MM.1S (cell line): Measurements from ENCODE around the gene NEURL4.

Experiments
- DNase-seq: peaks from one replicate; pipeline ENCODE4 v3.0.0-alpha.2; 2015
- H2AFZ ChIP-seq: fragments of 300-600 bp; sonication (generic); 2 replicates; pipeline ENCODE4 v1.6.0; 2016; ENCODE audit warnings: antibody characterized with exemption, low read length
- H3F3A ChIP-seq: fragments of 300-600 bp; sonication (generic); 2 replicates; pipeline ENCODE4 v1.6.1; 2016; ENCODE audit warnings: mild to moderate bottlenecking, antibody characterized with exemption, low read length, moderate library complexity, mixed read lengths; ENCODE audit not compliant: insufficient read depth
- H3K27ac ChIP-seq: fragments of 300-600 bp; sonication (generic); 2 replicates; pipeline ENCODE4 v1.5.1; 2016; ENCODE audit warnings: mild to moderate bottlenecking, low read length
- H3K27me3 ChIP-seq: fragments of 300-600 bp; sonication (generic); replicated peaks from 2 replicates; pipeline ENCODE4 v1.6.0; 2016; ENCODE audit warnings: low read length; ENCODE audit not compliant: insufficient read depth
- H3K36me3 ChIP-seq: fragments of 300-600 bp; sonication (generic); replicated peaks from 2 replicates; pipeline ENCODE4 v1.6.1; 2016; ENCODE audit warnings: mild to moderate bottlenecking, low read length, mixed read lengths; ENCODE audit not compliant: insufficient read depth
- H3K4me1 ChIP-seq: fragments of 300-600 bp; sonication (generic); 2 replicates; pipeline ENCODE4 v1.6.1; 2016; ENCODE audit warnings: low read length, mixed read lengths
- H3K4me2 ChIP-seq: fragments of 300-600 bp; sonication (generic); 2 replicates; pipeline ENCODE4 v1.6.0; 2016; ENCODE audit warnings: low read depth, low read length
- H3K4me3 ChIP-seq: fragments of 300-600 bp; sonication (generic); 2 replicates; pipeline ENCODE4 v1.5.1; 2016; ENCODE audit warnings: low read length, mixed read lengths
- H3K79me2 ChIP-seq: fragments of 300-600 bp; sonication (generic); 2 replicates; pipeline ENCODE4 v1.6.1; 2016; ENCODE audit warnings: mixed run types, low read length, mixed read lengths
- H3K9ac ChIP-seq: fragments of 300-600 bp; sonication (generic); 2 replicates; pipeline ENCODE4 v1.6.1; 2016; ENCODE audit warnings: low read length, mixed read lengths
- H3K9me2 ChIP-seq: fragments of 300-600 bp; sonication (generic); replicated peaks from 2 replicates; pipeline ENCODE4 v1.6.1; 2016; ENCODE audit warnings: mild to moderate bottlenecking, low read length, mixed read lengths; ENCODE audit not compliant: insufficient read depth
- H3K9me3 ChIP-seq: fragments of 300-600 bp; sonication (generic); replicated peaks from 2 replicates; pipeline ENCODE4 v1.6.1; 2016; ENCODE audit warnings: mild to moderate bottlenecking, low read length, mixed read lengths; ENCODE audit not compliant: insufficient read depth
- H4K20me1 ChIP-seq: fragments of 300-600 bp; sonication (generic); 2 replicates; pipeline ENCODE4 v1.6.1; 2016; ENCODE audit warnings: mild to moderate bottlenecking, low read length, moderate library complexity, mixed read lengths; ENCODE audit not compliant: insufficient read depth
- CTCF ChIP-seq: fragments of 300-600 bp; sonication (generic); IDR thresholded peaks from 2 replicates; pipeline ENCODE4 v1.5.1; 2016; ENCODE audit warnings: antibody characterized with exemption, low read length, mixed read lengths
- EZH2 ChIP-seq: fragments of 300-600 bp; sonication (generic); optimal IDR thresholded peaks from 2 replicates; pipeline ENCODE3; 2017; ENCODE audit warnings: low read depth, mild to moderate bottlenecking, antibody characterized with exemption, low read length, mixed read lengths
- EZH2phosphoT487 ChIP-seq: fragments of 300-600 bp; sonication (generic); IDR thresholded peaks from 2 replicates; pipeline ENCODE4 v1.6.1; 2018; ENCODE audit warnings: antibody characterized with exemption, low read length

Gene NEURL4

GRCh38 chr17:7328840-7329373, at the start of gene NEURL4:
Gene NEURL4 (minus strand): TSS chr17:7329335. CDS start chr17:7329312, 23 bp downstream.
- Histone ChIP-seq H3K4me2 (peak within 1 kb of the TSS; percentile 96), H3K27me3 (no peaks in the 10 kb centered on the region), H2AFZ (peak within 1 kb of the TSS; percentile 93), H3K4me3 (peak within 1 kb of the TSS; percentile 98), H3F3A (peaks cover 9% of the 10 kb centered on the region), H4K20me1 (no peaks in the 10 kb centered on the region), H3K27ac (peak within 1 kb of the TSS; percentile 82), H3K36me3 (no peaks in the 10 kb centered on the region), H3K4me1 (peaks cover 19% of the 10 kb centered on the region), H3K9ac (peak within 1 kb of the TSS; percentile 88), H3K9me2 (no peaks in the 10 kb centered on the region), H3K9me3 (no peaks in the 10 kb centered on the region), H3K79me2 (peaks cover 18% of the 10 kb centered on the region)
- TF ChIP-seq EZH2phosphoT487 (no peak), EZH2 (no peak), CTCF (peak; percentile 15; the same call in 1 of the 2 replicates)
- peak; percentile 28 for DNase-seq

GRCh38 chr17:7374353-7374752, 45.2 kb upstream of the NEURL4 start:
- Histone ChIP-seq H3K36me3 (no peaks in the 10 kb centered on the region), H3K9ac (no peak overlapping the region), H4K20me1 (no peaks in the 10 kb centered on the region), H3F3A (no peaks in the 10 kb centered on the region), H3K9me3 (no peaks in the 10 kb centered on the region), H3K27ac (no peak overlapping the region), H2AFZ (no peak overlapping the region), H3K9me2 (no peaks in the 10 kb centered on the region), H3K4me3 (no peak overlapping the region), H3K27me3 (peaks cover 27% of the 10 kb centered on the region), H3K4me1 (0 out of 2 replicates have a peak, but pooled peaks cover 3% of the 10 kb centered on the region), H3K4me2 (no peak overlapping the region), H3K79me2 (no peaks in the 10 kb centered on the region)
- TF ChIP-seq CTCF (no peak), EZH2phosphoT487 (no peak)
- no peak for DNase-seq

GRCh38 chr17:7370853-7371252, 41.7 kb upstream of the NEURL4 start:
- H3K79me2 ChIP-seq = no peaks in the 10 kb centered on the region
- DNase-seq = no peak
- H3K9me3 ChIP-seq = no peaks in the 10 kb centered on the region
- no peak overlapping the region for H2AFZ ChIP-seq
- H3K9me2 ChIP-seq = no peaks in the 10 kb centered on the region
- no peak overlapping the region for H3K9ac ChIP-seq
- H3K4me3 ChIP-seq = no peak overlapping the region
- H3K27ac ChIP-seq = no peak overlapping the region
- no peak for TF ChIP-seq CTCF
- no peak for TF ChIP-seq EZH2
- no peak for TF ChIP-seq EZH2phosphoT487
- H3K4me1 ChIP-seq = 0 out of 2 replicates have a peak, but pooled peaks cover 3% of the 10 kb centered on the region
- no peaks in the 10 kb centered on the region for H4K20me1 ChIP-seq
- no peaks in the 10 kb centered on the region for H3K36me3 ChIP-seq
- H3F3A ChIP-seq = no peaks in the 10 kb centered on the region
- no peak overlapping the region for H3K4me2 ChIP-seq
- peaks cover 36% of the 10 kb centered on the region for H3K27me3 ChIP-seq
